ENCODE data around the gene FCGR2B.
"Not testable (repeated sequence)": the region's sequence is repeated elsewhere in the genome, so short reads cannot be mapped to it uniquely, and the experiment has no call there.

The FCGR2B gene

DNA sequence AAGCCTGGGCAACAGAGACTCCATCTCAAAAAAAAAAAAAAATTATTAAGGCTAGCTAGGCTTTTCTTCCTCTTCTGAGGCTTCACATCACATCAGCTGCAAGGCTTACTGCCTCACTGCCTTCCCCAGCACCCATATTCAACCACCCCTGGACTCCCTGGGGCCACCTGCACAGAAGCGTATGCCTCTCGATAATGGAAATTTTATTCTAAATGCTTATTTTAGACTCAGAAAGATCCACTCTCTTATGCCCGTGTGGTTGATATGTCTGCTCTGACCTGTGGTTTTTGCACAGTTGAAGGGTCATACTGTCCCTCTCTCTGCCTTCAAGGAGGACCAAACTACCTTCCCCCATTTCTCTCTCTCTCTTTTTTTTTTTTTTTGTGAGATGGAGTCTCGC lies 42.6 kb downstream of the FCGR2B start:
- DNase-seq (ENCODE audit: low read depth in 2 of 3, low spot score in 1 of 3): no peak

DNA sequence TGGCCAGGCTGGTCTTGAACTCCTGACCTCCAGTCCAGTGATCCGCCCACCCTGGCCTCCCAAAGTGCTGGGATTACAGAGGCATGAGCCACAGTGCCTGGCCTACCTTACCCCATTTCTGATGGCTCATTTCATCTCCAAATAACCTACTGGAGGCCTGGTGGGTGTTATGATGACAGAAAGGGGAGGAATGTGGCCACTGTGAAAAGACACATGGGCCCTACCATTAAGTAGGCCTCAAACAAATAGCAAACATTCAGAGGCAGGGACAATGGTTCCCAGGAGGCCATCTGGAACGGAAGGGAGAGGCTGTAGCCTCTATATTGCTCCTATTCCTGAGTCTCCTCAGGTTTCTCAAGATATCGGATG lies 43.2 kb downstream of the FCGR2B start:
- DNase-seq (ENCODE audit: low read depth in 2 of 3, low spot score in 1 of 3): no peak

DNA sequence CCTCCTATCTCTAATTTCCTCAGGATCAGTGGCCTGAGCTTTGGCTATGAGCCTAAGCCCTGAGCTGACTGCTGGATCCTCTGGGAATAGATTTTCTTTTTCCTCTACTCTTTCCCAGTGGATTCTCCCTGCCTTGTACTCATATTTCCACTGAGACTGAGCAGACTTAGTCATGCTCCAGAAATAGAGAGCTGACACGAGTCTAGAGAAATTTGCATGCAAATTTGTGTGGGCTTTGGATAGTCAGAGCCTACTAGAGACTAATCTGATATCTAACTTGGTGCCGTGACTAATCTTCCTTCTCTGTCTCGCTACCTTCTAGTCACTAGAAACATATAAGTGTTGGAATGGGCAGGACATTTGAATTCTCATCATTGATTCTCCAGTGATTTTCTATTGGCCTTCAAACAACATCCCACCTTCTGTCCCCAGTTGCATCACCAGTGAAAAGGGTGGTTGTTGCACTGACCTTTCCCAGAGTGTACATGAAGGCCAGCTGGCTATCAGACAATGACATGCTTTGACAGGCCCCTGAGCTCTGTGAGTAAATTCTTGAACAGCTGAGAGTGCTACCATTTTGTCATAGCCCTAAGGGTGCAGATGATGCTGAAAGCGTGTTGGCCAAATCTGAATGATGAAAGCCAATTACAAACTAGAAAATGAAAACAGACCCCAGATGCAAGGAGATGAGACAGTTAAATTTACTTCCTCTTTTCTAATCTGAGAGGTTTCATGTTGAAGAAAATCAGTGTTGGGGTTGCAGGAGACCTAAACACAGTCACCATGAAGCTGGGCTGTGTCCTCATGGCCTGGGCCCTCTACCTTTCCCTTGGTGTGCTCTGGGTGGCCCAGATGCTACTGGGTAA lies 43.8 kb downstream of the FCGR2B start, which contains the start of gene FCRLA:
FCRLA (plus strand) TSS at position 748 of the 866 bp plus-strand sequence; CDS start at position 784, 36 bp downstream.
- DNase-seq (ENCODE audit: low read depth in 2 of 3, low spot score in 1 of 3): no peak

DNA sequence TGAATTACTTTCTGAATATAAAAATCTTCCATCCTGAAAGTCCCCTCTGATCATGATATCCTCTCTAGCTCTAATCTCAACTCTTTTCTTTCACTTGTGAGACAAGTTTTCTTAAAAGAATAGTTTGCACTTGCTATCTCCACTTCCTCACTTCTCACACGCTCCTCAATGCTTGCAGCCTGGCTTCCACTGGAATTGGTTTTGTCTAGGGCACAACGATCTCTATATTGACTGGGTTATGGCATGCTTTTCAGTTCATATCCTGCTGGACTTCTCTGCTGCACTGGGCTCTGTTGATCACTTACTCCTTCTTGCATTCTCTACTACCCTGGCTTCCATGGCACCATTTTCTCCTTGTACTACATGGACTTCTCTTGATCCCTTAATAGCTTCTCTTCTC lies 44.6 kb downstream of the FCGR2B start:
- no peak for DNase-seq (ENCODE audit: low read depth in 2 of 3, low spot score in 1 of 3)

DNA sequence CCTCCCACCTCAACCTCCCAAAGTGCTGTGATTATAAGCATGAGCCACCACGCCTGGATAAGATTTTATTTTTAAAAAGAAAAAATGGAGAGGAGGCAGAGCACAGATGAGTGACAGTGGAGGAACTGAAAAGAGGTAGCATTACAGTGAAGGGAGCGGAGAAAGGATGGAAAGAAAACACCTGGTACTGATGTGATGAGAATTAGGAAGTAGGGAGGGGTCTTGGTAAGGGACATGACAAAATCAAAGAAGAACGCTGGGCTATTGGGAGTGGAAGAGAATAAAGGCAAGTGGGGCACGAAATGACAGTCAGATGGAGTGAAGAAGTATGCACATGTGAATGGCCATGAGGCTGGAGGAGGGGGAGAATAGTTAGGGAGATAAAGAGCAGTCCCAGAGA lies 46.4 kb downstream of the FCGR2B start:
- DNase-seq (ENCODE audit: low read depth in 2 of 3, low spot score in 1 of 3): no peak

DNA sequence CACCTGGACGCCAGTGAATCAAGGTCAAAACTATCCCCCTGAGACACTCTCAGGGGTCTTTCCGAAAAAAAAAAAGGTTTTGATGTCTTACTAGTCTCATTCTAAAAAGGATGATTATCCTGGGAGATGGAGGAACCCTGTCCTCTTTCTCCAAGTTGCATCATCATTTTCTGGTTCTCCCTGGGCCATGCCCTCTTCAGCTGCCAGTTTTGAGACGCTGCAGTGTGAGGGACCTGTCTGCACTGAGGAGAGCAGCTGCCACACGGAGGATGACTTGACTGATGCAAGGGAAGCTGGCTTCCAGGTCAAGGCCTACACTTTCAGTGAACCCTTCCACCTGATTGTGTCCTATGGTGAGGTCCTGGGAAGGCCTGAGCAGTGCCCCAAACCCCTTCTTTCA lies 47.6 kb downstream of the FCGR2B start:
- DNase-seq (ENCODE audit: low read depth in 2 of 3, low spot score in 1 of 3): no peak

DNA sequence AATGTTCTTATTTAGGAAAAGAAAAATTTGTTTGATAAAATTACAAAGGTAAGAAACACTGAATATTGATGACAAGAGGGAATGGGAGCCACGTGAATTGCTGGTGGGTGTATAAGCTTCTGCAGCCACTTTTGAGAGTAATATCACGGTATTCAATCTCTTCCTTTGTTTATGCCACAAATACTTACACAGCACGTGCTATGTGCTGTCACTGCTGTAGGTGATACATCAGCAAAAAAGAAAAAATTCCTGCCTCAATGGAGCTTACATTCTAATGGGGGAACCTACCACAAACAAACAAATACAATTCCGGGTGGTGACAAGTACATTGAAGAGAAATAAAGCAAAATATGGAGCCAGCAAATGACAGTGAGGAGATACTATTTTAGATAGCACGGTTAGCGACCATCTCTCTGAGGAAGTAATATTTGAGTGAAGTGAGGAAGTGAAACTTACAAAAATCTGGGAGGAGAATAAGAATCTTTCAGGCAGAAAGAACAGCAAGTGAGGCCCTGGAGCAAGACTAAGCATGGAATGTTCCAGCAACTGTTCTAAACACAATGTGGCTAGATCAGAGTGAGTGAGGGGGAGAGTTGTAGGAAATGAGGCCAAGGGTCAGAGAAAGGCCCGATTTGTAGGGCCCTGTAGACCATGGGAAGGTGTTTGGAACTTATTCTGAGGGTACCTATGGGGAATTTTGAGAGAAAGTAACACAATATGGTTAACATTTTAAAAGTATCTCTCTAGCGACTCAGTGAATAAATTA lies 55.8 kb downstream of the FCGR2B start:
- no peak for DNase-seq (ENCODE audit: low read depth in 2 of 3, low spot score in 1 of 3)

DNA sequence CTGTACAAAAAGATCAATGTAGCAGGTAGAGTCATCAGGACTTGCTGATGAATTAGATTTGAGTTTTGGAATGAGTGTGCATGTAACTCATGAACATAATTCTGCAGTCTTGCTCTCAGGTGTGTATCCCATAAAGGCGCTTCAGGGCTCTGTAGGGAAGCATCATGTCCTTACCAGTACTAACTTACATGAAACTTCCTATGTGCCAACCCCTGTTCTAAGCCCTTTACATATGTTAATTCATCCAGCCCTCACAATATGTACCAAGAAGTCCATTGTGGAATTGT lies 56.3 kb downstream of the FCGR2B start:
- no peak for DNase-seq (ENCODE audit: low read depth in 2 of 3, low spot score in 1 of 3)

DNA sequence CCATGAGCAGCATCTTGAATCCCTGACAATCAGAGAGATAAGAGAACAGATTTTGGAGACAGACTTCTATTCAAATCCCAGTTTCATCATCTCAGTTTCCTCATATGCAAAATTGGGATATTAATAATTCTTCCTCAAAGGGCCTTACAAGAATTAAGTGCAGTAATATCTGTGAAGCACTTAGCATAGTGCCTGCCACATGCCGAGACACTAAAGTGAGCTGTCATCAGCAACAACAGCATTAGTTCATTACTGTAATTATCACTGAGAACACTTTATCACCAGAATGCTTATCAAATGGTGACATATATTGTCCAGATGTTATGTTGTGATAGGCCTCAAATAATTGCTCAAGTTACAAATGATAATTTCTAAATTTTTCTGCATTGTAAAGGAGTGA lies 57.5 kb downstream of the FCGR2B start:
- DNase-seq (ENCODE audit: low read depth in 2 of 3, low spot score in 1 of 3): no peak

DNA sequence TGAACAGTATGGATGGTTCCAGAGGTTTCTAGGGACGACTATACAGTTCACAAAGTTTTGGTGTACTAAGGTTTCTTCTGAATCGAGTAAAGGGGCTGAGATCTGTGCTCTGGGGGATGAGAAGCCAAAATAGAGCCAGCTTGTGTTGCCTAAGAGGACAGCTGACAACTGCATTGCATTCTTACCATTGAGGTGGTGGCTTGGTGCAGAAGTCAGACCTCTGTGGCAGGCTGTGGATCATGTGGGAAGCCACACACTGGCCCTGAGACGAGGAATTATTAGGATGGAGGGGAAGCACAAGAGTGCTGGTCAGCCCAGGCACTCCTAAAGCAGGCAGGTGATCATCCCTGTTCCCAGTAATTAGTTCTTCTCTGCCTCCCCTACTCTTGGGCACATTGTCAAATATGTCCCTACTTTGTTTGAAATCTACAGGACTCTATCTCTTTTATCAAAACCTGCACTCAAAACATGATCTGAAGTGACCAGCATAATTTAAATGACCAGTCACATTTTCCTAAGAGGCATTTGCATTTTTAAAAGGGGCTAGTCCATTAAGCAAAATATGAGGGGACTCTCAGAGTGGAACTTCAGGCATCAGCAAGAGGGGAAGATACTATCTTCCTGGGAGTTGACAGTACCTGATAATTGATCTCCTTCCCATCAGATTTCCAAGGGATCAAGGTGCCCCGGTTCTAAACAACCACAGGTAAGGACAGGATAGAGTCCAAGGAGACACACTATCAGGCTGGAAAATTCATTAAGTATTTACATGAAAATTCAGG lies 58.2 kb downstream of the FCGR2B start, which contains the start of gene FCRLB:
FCRLB (plus strand) TSS at position 589 of the 782 bp plus-strand sequence. CDS start 1,129 bp downstream, outside the sequence.
- no peak for DNase-seq (ENCODE audit: low read depth in 2 of 3, low spot score in 1 of 3)

DNA sequence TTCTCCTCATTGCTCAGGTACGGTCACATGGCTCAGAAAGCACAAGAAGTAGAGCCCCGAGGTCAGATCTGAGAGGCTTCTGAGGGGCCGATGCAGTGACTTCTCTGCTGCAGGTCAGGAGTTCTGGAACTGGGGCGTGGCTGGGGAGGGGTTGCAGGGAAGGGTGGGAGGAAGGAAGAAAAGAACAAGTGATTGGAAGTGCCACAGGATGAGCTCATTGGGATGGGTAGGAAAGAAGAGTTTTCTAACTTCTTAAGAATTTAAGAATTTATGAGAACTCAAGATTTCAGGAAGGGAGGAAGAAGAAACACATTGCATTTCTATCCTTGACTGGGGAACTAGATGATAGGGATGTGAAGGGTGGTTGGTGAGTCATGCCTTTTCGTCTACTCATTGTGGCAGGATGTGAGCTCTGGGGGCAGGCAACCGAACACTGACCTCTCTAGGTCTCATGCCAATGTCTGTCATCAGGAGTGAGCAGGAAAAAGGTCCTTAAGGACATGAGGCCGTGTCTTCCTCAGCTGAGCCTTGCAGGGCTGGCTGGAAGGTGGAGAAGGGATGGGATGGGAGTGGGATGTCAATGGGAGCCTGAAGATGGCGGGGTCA lies 58.9 kb downstream of the FCGR2B start:
- no peak for DNase-seq (ENCODE audit: low read depth in 2 of 3, low spot score in 1 of 3)

DNA sequence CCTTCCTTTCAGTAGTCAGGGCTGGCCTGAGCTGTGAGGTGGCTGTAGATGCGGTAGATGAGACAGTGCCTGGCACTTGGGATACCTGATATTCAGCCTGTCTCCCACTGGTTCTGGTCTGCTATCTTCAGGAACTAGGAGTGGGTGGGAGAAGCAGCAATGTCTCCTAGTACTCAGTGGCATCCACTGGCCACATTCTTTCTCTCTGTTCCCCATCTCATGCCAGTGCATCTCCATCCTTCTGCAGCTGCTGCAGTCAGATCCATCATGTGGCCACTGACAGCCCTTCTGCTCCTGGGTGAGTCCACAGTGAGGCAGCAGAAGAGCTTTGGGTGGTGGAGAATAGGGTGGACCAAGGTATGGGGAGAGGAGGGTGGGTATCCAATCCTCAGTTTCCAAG lies 59.5 kb downstream of the FCGR2B start:
- DNase-seq (ENCODE audit: low read depth in 2 of 3, low spot score in 1 of 3): no peak

DNA sequence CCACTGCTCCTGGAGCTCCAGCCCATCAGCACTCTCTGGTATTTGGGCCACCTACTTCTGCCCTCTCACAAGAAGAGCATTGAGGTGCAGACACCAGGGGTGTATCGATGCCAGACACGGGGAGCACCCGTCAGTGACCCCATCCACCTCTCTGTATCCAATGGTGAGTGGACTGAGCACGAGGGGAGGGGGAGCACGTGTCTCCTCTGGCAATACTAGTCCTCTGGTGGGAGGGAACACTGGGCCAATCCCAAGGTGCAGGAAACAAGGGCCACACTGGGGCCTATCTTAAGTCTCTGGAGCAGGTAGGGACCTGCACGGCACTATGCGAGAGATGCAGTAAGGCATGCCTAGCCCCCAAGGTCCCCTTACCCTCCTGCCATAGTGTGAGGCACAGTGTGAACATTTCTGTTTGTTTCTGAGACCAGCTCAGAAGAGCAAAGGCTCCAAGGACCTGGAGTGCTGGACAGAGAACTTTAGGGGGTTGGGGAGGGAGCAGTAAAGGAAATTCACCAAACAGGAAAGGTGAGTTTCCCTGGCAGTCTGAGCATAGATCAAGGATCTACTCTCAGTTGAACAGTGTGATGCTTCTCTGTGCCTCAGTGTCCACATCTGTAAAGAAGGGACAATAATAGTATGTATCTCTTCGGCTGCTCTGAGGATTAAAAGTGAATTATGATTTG lies 60.7 kb downstream of the FCGR2B start:
- no peak for DNase-seq (ENCODE audit: low read depth in 2 of 3, low spot score in 1 of 3)

DNA sequence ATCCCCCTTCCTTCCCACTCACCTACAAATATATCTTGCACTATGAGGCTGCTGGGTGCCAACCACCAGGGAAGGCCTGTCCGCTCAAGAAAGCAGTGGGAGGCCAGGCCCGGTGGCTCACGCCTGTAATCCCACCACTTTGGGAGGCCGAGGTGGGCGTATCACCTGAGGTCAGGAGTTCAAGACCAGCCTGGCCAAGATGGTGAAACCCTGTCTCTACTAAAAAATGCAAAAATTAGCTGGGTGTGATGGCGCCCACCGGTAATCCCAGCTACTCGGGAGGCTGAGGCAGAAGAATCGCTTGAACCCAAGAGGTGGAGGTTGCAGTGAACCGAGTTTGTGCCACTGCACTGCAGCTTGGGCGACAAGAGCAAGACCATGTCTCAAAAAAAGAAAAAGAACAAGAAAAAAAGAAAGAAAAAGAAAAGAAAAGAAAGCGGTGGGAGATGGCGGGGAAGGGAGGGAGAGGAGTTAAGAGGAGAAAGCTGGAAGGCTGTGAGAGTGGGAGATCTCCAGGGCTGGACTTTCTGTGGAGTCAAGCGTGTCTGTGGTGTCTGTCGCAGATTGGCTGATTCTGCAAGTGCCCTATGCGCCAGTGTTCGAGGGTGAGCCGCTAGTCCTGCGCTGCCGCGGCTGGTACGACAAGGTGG lies 62.4 kb downstream of the FCGR2B start:
- DNase-seq (ENCODE audit: low read depth in 2 of 3, low spot score in 1 of 3): not testable (repeated sequence)

DNA sequence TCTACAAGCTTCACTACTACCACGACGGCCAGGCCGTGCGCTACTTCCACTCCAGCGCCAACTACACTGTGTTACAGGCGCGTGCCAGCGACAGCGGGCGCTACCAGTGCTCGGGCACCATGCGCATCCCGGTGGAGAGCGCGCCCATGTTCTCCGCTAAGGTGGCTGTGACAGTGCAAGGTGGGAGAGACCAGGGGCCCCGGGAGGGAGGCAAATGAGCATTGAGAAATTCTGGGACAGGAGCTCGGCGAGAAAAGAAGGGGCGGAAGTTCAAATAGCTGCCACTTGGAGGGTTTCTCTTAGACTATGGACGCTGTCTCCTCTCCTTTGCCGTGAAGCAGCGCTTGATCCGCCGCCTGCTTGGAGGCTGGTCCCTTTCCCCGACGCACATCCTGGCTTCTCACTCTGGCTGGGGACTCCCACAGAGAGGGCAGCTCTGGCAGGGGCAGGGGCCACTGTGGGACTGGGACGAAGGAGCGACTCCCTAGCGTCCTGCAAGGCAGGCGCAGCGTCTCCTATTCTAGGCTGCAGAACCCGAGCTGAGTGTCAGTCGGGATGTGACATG lies 63.0 kb downstream of the FCGR2B start:
- no peak for DNase-seq (ENCODE audit: low read depth in 2 of 3, low spot score in 1 of 3)

DNA sequence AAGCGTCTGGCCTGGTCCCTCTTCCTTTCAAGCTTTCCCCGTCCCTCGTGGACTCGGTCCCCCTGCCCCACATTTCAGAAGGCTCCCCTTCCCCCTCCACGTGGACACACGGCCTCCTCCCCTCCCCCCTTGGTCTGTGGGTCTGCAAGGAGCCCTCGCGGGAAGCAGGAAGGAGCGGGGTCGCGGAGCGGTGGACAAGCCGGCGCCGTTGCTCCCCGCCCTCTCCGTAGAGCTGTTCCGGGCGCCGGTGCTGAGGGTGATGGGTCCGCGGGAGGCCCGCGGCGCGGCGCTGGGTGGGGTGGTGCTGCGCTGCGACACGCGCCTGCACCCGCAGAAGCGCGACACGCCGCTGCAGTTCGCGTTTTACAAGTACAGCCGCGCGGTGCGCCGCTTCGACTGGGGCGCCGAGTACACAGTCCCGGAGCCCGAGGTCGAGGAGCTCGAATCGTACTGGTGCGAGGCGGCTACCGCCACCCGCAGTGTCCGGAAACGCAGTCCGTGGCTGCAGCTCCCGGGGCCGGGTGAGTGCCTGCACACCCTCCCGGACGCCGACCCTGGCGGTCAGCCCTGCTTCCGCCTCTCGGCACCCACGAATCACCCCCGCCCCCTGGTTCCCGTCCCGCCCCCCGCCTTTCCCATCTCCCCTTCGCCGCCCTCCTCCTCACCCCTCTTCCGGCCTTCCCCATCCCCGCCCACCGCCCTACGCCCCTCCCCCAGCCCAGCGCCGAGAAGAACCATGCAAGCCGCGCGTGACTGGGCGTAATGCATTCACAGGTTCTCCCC lies 63.7 kb downstream of the FCGR2B start:
- DNase-seq (ENCODE audit: low read depth in 2 of 3, low spot score in 1 of 3): peak in 1 of 3 donors; percentile 35

DNA sequence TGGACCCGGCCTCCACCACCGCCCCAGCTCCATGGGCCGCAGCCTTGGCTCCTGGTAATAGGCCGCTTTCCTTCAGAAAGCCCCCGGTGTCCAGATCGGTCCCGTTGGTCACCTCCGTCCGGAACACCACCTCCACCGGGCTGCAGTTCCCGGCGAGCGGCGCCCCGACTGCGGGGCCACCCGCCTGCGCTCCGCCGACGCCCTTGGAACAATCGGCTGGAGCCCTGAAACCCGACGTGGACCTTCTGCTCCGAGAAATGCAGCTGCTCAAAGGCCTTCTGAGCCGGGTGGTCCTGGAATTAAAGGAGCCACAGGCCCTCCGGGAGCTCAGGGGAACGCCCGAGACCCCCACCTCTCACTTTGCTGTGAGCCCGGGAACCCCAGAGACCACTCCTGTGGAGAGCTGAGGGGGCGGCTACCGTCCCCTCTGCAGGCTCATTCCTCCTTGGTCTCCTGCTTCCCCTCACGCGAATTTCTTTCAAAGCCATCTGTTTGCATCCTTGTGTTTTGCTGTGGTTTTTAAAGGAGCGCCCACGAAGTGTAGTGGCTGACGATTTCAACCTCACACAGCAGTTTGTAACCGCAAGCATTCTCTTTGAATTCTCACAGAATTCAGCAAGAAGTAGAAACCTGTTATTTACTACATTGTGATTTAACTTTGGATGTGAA lies 64.4 kb downstream of the FCGR2B start:
- no peak for DNase-seq (ENCODE audit: low read depth in 2 of 3, low spot score in 1 of 3)

Measured in stimulated activated CD4-positive, alpha-beta T cell treated with anti-CD3 and anti-CD28 coated beads, Interleukin-12 subunit alpha, Interleukin-12 subunit beta, amount 100 ng/mL, for 48 hours (primary cell).